GM18870 (cell line): ENCODE results near the gene ACTN4.

Source experiments
- ATAC-seq: cut with Tn5 transposase; IDR thresholded peaks from one replicate; pipeline ENCODE4 v1.9.1; 2021; ENCODE audit warnings: moderate library complexity; ENCODE audit not compliant: unreplicated experiment

The ACTN4 gene

DNA sequence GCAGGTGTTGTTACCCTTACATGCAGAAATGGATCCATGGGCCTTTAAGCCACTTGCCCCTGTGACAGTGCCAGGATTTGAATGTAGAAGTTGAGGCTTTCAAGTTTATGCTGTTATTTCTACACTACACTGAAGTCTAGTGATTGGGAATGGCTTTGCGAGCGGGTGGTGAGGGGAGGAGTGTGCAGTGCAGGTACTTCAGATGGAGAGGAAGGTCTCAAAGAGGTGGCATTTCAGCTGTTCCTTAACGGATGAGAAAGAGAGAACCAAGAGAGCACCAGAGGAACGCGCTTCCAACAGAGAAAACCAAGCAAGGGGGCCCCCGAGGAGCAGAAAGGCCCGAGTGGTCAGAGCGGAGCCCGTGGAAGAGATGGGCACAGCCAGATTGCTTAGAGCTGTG is 13.3 kb downstream of the ACTN4 start:
- no peak for ATAC-seq

DNA sequence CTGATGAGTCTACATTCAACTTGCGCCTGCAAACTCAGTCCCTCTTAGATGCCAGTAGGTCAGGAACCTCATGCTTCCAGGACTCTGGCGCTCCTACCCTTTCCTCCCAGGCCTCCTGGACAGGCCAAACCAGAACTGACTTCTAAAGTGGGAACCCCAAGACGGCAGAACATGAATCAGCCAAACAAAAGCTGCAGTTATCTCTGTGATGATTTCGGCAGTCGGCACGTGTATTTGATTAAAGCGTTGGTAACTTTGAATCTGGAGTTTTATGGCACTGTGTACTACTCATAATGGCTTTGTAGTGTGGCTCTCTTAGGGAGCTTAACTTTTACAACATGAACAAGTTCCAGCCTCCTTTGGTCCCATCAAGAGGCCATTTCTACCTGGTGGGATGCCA is 13.7 kb downstream of the ACTN4 start:
- ATAC-seq, result no peak

DNA sequence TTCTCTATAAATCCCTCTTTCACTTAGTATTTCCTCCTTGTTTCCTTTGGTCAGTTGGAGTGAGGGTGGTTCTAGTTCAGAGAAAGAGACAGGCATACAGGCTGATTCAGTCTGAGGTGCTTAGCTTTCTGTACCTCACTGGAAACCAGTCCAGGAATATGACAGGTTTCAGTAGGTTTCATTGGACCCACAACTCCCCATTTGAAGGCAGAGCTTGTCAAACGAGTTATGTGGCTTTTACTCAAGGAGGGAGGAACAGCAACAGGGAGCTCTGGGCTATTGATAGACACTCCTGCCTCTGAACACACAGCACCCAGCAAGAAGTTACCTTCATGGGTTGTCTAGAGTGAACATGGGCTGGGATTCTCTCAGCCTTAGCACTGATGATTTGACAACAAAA is 14.5 kb downstream of the ACTN4 start:
- no peak for ATAC-seq

DNA sequence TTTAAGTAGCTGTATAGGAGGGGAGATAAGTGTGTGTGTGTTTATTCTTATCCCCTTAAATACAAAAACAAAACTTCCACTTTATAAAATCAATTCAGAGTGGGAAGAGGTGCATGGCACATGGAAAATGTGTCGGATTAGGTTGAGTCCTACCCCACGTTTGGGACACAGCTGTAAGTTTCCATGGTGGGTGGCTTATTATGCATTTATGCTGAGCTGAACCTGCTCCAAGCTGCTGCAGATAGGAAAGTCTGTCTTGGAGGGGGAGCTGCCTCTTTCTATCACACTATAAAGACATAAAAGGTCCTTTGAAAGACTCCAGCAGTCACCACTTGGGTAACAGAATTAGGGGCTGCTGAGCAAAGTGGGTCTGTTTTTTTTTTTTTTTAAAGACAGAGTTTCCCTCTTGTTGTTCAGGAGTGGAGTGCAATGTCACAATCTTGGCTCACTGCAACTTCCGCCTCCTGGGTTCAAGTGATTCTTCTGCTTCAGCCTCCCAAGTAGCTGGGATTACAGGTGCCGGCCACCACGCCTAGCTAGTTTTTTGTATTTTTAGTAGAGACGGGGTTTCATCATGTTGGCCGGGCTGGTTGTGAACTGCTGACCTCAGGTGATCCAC is 15.2 kb downstream of the ACTN4 start:
- no peak for ATAC-seq

DNA sequence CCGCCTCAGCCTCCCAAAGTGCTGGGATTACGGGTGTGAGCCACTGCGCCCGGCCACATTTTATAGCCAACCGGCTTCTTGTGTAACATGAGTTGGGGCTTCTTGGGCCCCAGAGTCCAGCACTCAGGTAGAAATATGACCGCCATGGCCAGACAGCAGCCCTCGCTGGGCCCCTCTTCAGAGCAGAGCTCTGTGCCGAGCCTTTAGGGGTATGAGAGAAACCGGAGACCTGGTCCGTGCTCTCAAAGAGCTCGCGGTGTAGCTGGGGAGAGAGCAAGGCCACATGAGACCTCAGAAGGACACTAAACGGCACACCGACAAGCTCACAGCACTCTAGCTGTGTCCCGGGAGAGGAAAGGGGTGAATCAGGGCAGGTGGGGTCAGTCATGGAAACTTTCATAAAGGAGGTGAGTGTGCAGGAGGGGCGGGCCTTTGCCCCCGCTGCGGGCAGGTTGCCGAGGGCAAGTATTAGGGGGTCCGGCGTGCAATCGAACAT is 15.8 kb downstream of the ACTN4 start:
- no peak for ATAC-seq

DNA sequence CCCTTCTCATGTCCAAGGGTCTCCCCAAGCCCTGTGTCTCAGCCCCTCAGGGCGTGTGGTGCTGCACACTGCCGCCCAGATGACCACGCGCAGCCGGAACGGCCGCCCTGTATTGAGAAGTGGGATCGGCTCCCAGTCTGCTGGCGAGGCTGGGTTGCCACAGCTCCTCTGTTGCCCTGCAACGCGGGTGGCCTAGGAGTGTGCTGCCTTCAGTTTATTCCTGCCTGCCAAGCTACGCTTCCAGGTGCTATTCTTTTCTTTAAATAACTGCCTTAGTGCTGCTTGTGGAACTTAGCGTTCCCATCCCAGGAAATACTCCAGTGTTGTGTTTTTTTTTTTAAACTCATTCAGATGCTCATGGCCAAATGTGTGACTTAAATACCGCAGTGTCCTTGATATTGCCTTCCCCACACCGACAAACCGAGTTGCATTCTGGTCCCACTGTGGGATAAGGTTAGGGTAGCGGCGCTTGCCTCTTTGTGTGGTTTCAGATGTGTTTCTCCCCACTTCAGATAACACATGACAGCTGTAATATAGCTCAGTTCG is 16.6 kb downstream of the ACTN4 start:
- ATAC-seq, result no peak

DNA sequence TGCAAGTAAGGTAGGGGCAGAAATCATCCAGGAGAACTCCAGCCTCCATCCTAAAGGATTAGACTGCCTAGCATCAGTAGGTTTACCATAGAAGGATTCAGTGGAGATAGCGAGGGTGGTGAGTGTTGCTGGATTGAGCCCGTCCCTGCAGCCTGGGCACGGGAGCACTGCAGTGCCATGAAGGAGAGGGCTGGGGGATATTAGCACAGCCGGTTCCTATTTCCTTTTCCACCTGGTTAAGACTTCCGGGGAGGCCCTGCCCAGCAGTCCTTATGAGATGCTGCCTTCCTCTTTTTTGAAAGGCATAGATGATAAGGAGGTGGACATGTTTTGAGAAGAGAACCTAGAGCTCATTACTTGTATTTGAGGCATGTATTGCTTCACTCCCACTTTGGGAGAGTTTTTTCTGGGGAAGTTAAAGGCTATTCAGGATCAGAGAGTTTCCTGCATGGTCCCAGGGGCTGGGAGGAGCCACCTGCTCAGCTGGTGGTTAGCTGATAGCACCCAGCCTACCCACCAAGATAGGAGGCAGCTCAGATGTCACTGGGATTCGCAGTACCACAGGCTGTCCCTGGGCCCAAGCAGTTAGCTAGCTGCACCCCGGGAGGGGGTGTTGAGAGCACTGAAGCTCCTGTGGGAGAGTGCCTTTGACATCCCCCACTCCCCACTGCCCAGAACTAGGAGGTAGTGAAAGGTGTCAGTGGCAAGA is 17.2 kb downstream of the ACTN4 start:
- ATAC-seq, result no peak

DNA sequence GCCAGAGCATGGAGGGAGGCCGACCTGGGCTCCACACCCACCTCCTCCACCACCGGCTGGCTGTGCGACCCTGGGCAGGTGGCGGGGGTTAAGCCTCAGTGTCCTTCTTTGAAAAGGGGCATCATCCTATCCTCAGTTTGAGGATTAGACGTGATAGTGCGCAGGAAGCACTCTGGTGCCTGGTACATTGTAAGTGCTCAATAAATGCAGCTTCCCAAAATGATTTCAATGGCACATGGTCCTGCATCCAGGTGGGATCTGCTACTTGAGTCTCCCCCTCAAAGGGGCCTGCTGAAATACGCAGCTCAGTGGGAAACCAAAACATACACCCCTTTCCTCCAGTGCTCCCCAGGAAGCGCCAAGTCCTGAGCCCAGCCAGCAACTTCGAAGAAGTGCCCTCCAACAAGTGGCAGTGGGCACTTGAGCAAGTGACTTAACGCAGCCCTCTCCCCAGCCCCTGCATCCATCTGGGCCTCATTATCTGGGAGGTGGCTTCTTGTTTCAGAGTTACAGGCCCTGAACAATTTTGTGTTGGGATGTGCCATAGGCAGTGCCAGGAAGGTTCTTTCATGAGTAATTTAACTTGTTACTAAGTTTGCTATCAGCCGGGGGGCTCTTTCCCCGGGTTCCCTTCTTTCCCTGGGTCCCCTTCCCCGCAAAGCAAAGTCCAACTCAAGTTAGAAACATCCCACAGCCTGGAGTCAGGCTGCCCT is 17.9 kb downstream of the ACTN4 start:
- ATAC-seq, result no peak

DNA sequence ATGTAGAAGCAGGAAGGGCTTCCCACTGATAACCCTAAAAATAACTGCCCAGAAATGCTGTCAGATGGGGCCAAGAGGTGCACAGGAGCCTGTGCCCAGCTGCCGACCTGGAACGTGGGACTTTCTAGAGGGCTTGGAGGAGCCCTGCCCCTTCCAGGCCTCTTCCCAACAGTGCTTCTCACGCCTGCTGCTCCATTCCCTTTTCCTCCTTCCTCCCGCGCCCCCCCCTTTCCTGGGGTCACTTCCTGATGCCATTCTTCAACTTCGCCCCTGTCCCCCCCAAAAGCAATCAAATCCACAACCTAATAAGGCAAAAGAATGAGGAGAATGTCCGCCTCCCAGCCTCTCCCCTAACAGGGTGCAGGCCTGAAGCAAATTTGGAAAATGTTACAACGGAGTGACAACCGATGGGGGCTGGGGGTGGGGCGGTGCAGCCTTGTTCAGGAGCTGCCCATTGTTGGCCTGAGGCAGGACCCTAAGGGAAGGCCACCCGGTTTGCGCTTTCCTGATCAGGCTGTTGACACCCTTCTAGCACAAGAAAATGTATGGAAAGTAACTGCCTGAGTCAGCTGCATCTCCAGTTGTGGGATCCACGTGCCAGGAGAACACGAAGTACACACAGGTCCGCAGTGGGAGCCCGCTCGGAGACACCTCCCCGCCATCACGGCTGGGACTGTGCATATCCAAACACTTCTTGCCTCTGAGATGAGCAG is 18.7 kb downstream of the ACTN4 start:
- no peak for ATAC-seq

DNA sequence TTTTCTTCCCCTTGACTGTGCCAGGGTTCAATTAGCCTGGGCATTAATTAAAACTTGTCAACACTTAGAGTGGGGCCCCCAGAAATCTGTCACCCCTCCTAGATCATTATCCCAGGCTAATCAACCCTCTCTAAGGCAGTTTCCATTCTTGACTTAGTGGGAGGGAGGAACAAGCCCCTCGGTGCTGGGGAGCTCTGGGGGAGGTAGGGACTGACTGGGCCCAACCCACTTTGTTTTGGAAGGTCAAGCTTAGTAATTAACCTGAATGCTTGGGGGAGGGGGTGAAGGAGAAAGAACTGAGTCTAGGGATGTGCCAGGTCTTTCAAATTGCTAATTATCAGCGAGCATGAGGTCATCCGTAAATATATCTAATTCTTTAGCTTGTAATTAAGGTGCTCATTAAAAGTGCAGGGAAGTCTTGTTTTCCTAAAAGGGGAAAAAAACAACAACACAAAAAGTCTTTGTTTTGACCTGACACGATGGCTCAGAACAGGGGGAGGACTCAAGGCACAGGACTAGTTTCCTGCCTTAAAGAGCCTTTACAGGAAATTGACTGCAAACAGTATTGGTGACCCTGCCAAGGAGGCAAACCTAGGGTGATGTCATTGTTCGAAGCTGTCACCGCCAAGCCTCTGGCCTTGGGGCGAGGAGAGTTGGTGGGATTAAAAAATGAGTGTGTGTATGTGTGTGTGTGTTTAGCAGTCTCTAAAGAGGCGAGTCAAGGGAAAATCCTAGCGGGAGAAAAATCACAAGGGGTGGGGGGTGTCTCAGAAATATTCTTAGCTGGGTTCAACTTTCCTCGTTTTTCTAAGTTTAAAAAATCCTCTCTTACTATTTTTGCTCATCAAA is 19.4 kb downstream of the ACTN4 start:
- ATAC-seq, result no peak

DNA sequence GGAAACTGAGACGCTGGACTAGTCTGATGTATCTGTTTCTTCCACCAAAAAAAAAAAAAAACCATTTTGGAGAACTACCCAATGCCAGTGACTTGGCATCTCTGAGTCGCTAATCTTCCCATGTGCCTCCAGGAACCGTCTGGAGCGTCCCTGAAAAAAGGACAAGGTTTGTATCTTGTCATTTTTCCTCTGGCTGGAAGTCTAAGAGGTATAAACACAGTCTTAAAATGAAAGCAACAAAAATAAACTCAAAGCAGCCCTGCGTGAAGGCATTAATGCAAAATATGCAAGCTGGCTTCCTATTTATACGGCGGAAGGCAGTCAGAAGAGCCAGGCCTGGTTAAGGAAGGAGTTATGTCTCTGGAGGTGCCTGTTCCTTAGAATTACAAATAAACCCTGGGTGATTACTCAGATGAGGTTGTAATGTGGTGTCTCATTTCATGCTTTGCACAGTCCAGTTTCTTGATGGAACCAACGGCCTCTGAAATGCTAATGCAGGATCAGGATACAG is 20.3 kb downstream of the ACTN4 start:
- ATAC-seq, result no peak

DNA sequence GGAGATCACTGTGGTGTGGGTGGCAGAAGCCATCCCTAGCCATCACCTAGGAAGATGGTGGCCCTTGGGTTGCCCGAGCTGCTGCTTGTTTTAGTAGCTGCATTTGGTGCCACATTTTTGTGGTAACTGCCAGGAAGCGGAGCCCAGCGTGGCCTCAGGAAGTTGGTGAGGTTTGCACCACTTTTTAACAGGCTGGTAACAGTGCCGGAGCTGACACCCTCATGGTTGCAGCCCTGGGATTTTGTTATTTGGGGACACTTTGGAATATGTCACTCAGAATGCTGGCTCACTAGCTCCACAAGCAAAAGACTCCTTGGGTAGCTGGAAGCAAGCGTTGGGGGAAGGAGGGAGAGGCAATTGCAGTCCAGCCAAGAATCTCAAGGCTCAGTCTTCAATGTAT is 22.1 kb downstream of the ACTN4 start:
- ATAC-seq, result no peak

DNA sequence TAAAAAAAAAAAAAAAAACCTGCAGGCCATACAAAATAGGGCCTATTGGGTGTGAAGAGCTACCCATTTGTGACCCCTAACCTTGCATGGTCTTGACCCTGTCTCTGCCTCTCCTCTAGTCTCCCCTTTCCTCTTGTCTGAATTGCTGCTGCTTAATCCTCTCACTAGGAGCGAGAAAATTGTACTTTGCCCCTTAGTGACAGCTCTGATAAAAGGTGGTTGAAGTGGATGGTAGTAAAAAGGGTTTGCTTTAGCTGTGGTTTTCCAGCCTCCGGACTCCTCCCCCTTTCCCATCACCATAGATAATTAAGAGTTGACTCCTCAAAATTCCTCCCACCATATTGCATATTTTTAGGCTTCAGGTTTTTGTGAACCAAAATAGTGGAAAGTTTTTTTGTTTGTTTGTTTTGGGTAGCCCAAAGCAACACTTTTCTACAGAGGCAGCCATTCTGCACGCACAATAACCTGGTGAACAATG is 23.5 kb downstream of the ACTN4 start:
- no peak for ATAC-seq

DNA sequence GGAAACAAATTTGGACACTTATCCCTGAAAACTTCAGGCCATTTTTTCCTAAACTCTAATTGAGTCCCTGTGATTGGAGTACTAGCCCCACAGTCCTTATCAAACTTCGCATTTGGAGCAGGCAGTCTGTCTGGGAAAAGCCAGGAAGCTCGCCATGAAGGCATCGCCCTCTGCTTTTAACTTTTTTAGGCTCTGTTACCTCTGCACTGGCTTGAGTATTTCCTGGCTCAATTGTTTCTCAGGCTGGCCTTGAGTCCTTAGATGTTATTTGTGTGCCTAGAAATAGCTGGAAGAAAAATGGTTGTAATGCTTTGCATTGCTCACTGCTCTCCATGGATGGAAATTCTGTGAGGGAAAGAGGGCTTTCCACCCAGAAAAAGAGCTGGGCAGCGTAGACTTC is 24.2 kb downstream of the ACTN4 start:
- ATAC-seq, result no peak

DNA sequence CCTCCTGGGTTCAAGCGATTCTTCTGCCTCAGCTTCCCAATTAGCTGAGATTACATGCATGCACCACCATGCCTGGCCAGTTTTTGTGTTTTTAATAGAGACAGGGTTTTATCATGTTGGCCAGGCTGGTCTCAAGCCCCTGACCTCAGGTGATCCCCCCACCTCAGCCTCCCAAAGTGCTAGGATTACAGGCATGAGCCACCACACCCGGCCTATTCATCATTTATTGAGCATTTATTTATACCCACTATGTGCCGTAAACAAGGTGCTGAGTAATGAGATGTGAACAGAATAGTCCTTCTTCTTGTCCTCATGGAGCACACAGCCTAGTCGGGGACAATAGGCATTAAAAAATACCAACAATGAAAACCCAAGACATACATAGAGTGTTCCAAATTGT is 25.6 kb downstream of the ACTN4 start:
- no peak for ATAC-seq

DNA sequence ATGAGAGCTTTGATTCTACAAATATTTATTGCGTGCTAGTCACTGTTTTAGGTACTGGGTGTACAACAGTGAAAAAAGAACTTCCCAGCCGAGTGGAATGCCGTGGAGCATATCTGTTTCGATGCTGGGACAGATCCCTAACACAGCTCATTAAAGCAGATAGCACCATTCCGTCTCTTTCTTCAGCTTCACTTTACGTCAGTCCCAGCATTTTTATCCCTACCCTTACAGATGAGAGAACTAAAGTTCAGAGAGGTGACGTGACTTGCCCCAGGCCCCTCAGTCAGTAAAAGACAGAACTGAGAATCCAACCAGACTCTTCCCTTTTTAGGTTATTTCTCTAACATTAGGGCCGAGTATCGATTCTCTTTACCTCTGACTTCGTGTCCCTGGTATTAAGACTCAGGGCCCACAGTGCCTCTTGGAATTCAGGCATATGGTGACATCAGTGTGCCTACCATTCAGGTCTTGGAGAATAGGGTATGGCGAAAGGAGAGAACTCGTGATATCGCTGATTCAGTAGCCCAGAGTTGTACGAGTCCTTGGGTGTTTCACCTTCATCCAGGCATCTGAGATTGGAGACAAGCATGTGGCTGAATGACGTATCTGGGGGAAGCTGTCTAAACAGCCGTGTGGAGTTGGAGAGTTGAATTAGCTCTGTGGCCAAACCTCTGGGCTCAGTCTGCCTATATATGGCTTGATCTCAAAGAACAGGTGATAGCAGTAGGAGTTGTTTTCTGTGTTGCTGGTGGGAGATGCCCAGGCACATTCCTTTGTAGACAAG is 27.1 kb downstream of the ACTN4 start:
- ATAC-seq, result no peak

DNA sequence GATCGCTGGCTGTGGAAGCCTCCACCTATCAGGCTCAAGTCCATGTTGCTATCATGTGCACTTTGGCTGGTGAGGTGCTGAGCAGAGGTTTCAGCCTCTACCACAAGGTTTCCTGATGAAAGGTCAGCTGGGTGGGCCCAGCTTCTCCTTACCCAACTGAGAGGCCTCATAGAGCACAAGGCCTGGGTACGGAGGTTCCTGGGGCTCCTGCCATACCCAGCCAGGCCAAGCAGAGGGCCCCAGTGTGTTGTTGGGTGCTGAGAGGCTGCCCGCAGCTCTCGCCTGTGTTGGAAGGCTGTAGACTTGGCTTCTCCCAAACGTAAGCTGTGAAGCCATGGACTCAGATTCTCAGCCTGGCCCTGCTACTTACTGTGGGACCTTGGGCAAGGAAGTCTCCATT is 28.2 kb downstream of the ACTN4 start:
- no peak for ATAC-seq

DNA sequence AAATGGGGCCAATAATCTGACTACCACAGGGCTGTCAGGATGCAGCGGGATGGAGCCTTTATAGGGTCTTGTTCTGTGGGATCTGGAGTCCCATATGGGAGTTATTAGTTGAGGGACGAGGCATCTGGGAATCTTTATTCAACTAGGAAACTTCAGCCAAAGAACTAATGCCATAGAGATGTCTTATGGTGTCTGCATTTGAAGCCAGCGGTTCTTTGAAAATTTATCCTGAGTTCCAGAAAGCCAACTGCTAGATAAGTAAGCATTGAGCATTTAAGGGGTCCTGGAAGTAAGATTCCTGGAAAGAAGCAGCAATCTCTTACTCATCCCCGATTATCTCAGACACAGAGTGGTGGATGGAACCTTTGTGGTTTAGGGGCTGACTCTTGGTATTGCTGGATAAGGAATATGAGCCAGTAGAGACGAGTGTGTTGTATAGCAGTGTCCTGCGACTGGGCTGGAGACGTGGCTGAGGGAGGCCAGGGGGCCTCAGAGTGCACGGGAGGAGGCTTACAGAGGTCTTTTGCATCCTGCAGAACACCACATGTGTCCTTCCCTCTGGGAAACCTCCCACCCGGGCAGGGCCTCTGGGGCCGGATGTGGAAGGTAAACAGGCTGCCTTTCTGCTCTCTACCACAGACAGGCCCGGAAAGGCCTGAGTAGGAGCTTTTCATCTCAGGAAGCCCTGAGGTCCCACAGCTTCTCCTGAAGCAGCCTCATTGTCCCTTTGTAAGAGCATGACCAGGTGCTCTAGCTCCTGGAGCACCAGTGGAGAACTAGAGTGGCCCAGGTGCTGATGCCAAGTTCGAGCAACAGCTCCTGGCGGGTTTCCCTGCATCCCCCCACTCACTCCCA is 28.8 kb downstream of the ACTN4 start:
- ATAC-seq, result no peak
